HepG2 (cell line): ENCODE results near the gene KRCC1. TPM values are rescaled to one million over a fixed set of nuclear protein-coding genes. Genes with fewer than 3 reads are reported as not detected.

Source experiments
- BCLAF1 ChIP-seq: fragments of 450-650 bp; IDR thresholded peaks from 2 replicates; pipeline ENCODE4 v1.6.1; 2017; ENCODE audit warnings: mild to moderate bottlenecking
- DNMT1 ChIP-seq: sonication (generic); formaldehyde crosslinking; IDR thresholded peaks from 2 replicates; pipeline ENCODE4 v1.5.1; 2020; ENCODE audit warnings: mild to moderate bottlenecking, missing genetic modification reagents
- FOXK2 ChIP-seq: fragments of 450-650 bp; IDR thresholded peaks from 2 replicates; pipeline ENCODE4 v1.6.1; 2016
- FOXO4 ChIP-seq: sonication (generic); formaldehyde crosslinking; conservative IDR thresholded peaks from 2 replicates; pipeline ENCODE4 v1.8.1; 2023; ENCODE audit warnings: missing genetic modification reagents
- KAT2B ChIP-seq: fragments of 150-350 bp; IDR thresholded peaks from 2 replicates; pipeline ENCODE4 v1.6.1; 2014; ENCODE audit warnings: low read depth, low read length, borderline replicate concordance
- KLF13 ChIP-seq: sonication (generic); formaldehyde crosslinking; IDR thresholded peaks from 2 replicates; pipeline ENCODE4 v1.4.0; 2020; ENCODE audit warnings: mild to moderate bottlenecking, missing genetic modification reagents
- NR3C1 ChIP-seq: sonication (generic); formaldehyde crosslinking; IDR thresholded peaks from 2 replicates; pipeline ENCODE4 v1.4.0; 2020; ENCODE audit warnings: missing genetic modification reagents
- REST ChIP-seq, 2 experiments: IDR thresholded peaks; 2 replicates each; pipeline ENCODE4 v1.6.1; 2011 to 2012; ENCODE audit warnings: low read length in 2 of 2, borderline replicate concordance in 1 of 2, low read depth in 1 of 2, mild to moderate bottlenecking in 1 of 2, moderate library complexity in 1 of 2
- SMARCE1 ChIP-seq: fragments of 450-650 bp; IDR thresholded peaks from 2 replicates; pipeline ENCODE4 v1.6.1; 2017; ENCODE audit warnings: borderline replicate concordance
- XBP1 ChIP-seq: sonication (generic); formaldehyde crosslinking; IDR thresholded peaks from 2 replicates; pipeline ENCODE4 v1.5.0; 2020; ENCODE audit warnings: missing genetic modification reagents
- ZFYVE20 ChIP-seq: sonication (generic); formaldehyde crosslinking; IDR thresholded peaks from 2 replicates; pipeline ENCODE4 v1.8.0; 2023; ENCODE audit warnings: low read depth, mild to moderate bottlenecking, moderate library complexity, missing genetic modification reagents, borderline replicate concordance
- ZIK1 ChIP-seq: sonication (generic); formaldehyde crosslinking; IDR thresholded peaks from 2 replicates; pipeline ENCODE4 v1.5.0; 2020; ENCODE audit warnings: mild to moderate bottlenecking, low read depth, missing genetic modification reagents, borderline replicate concordance
- ZNF136 ChIP-seq: sonication (generic); formaldehyde crosslinking; IDR thresholded peaks from 2 replicates; pipeline ENCODE4 v1.8.1; 2022; ENCODE audit warnings: low read depth, mild to moderate bottlenecking, moderate library complexity, missing genetic modification reagents
- ZNF556 ChIP-seq: sonication (generic); formaldehyde crosslinking; IDR thresholded peaks from 2 replicates; pipeline ENCODE4 v1.4.0; 2020; ENCODE audit warnings: mild to moderate bottlenecking, missing genetic modification reagents, borderline replicate concordance
- ZNF607 ChIP-seq: sonication (generic); formaldehyde crosslinking; IDR thresholded peaks from 2 replicates; pipeline ENCODE4 v1.5.1; 2020; ENCODE audit warnings: missing genetic modification reagents, mild to moderate bottlenecking, borderline replicate concordance
- ZNF615 ChIP-seq: sonication (generic); formaldehyde crosslinking; IDR thresholded peaks from 2 replicates; pipeline ENCODE4 v1.5.0; 2020; ENCODE audit warnings: mild to moderate bottlenecking, missing genetic modification reagents, borderline replicate concordance
- ZNF7 ChIP-seq: IDR thresholded peaks from 2 replicates; pipeline ENCODE4 v1.6.1; 2016; ENCODE audit warnings: missing biosample characterization, missing genetic modification reagents
- ZNF775 ChIP-seq: sonication (generic); formaldehyde crosslinking; IDR thresholded peaks from 2 replicates; pipeline ENCODE4 v1.4.0; 2020; ENCODE audit warnings: missing genetic modification reagents, mild to moderate bottlenecking, moderate library complexity, borderline replicate concordance
- ZNF782 ChIP-seq: sonication (generic); formaldehyde crosslinking; IDR thresholded peaks from 2 replicates; pipeline ENCODE4 v1.4.0; 2020; ENCODE audit warnings: missing genetic modification reagents, mild to moderate bottlenecking, borderline replicate concordance
- ZNF878 ChIP-seq: sonication (generic); formaldehyde crosslinking; IDR thresholded peaks from 2 replicates; pipeline ENCODE4 v1.8.1; 2023; ENCODE audit warnings: mild to moderate bottlenecking, missing genetic modification reagents, moderate library complexity
- polyA plus RNA-seq, 8 experiments: library from polyadenylated mRNA; depleted of rRNA in 3 of 8; stranded (reverse) in 7 of 8; unstranded in 1 of 8; fragments of >200 nt; fragmentation: Illumina TruSeq in 4 of 8; extraction: Trizol in 4 of 8; gene quantifications; 2 replicates each; pipeline versions ENCODE4 v1.2.1 to v1.2.3, GENCODE V29; 2011 to 2016; ENCODE audit warnings: low read depth in 4 of 8, missing spikeins in 1 of 8, mixed read lengths in 1 of 8; ENCODE audit not compliant: insufficient read depth in 1 of 8
- total RNA-seq, 5 experiments: library from RNA; depleted of rRNA; stranded (reverse); fragments of >200 nt; fragmentation: Illumina TruSeq; extraction: Trizol; gene quantifications; 2 replicates each; pipeline ENCODE4 v1.2.3, GENCODE V29; 2016; ENCODE audit warnings: low read depth in 1 of 5

KRCC1 gene
- total and polyA plus RNA-seq, 2 of the 13 experiments (the other 11 are each of a cell fraction or from before 2014, with no cell fraction given) = 6.5 to 7.7 TPM

GRCh38 chr2:88055371-88056128 is at the start of gene KRCC1 (continued):
- TF ChIP-seq KAT2B = no peak
- TF ChIP-seq XBP1 (CRISPR knock-in tag) = peak; percentile 45; the same call in 1 of the 2 replicates
- peak; percentile 95 for TF ChIP-seq ZNF556 (CRISPR knock-in tag)
- TF ChIP-seq REST (IDR thresholded peaks at IDR 0.05; ENCODE audit: borderline replicate concordance in 1 of 2, low read depth in 1 of 2, low read length in 2 of 2) = no peak
- TF ChIP-seq ZNF878 = peak; percentile 91; the same call in 1 of the 2 replicates
- no peak for TF ChIP-seq FOXK2
- no peak for TF ChIP-seq ZNF782 (CRISPR knock-in tag)
- peak; percentile 7; the same call in 1 of the 2 replicates for TF ChIP-seq ZNF775 (CRISPR knock-in tag)
- TF ChIP-seq BCLAF1 = no peak
- TF ChIP-seq ZFYVE20 (CRISPR knock-in tag) = no peak; the same call in 1 of the 2 replicates
- no peak for TF ChIP-seq SMARCE1
- TF ChIP-seq ZNF7 (CRISPR knock-in tag) = no peak; the same call in 1 of the 2 replicates
- peak; percentile 96 for TF ChIP-seq ZIK1 (CRISPR knock-in tag)
- TF ChIP-seq KLF13 = 0 out of 2 replicates have a peak, but pooled peaks have one; percentile 45
- no peak; the same call in 1 of the 2 replicates for TF ChIP-seq ZNF615
- TF ChIP-seq FOXO4 (CRISPR knock-in tag) = 0 out of 2 replicates have a peak, but pooled peaks have one; percentile 44
- no peak; the same call in 1 of the 2 replicates for TF ChIP-seq ZNF136 (CRISPR knock-in tag)
- peak; percentile 93 for TF ChIP-seq ZNF607 (CRISPR knock-in tag)
- TF ChIP-seq NR3C1 = no peak
- peak; percentile 88; the same call in 1 of the 2 replicates for TF ChIP-seq DNMT1 (CRISPR knock-in tag)
